ENCODE data around the gene ZNF236.

DNA sequence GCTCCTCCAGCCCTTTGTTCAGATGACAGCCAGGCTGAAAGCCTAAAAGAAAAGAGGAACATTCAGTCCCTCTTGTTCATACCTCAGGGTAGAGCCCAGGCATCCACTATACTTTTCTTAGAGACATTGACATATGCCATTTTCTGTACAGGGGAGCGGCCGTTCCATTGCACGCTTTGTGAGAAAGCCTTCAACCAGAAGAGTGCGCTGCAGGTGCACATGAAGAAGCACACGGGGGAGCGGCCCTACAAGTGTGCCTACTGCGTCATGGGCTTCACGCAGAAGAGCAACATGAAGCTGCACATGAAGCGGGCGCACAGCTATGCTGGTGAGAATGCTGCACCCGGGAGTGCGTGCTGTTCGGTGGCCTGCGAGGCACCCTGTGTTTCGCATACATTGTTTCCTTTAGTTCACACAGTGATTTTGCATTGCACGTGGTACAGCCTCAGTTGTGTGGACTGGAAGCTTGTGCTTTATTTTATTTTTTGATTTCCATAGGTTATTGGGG, 138.2 kb downstream of the ZNF236 start:
- TF ChIP-seq, protein P1, sequence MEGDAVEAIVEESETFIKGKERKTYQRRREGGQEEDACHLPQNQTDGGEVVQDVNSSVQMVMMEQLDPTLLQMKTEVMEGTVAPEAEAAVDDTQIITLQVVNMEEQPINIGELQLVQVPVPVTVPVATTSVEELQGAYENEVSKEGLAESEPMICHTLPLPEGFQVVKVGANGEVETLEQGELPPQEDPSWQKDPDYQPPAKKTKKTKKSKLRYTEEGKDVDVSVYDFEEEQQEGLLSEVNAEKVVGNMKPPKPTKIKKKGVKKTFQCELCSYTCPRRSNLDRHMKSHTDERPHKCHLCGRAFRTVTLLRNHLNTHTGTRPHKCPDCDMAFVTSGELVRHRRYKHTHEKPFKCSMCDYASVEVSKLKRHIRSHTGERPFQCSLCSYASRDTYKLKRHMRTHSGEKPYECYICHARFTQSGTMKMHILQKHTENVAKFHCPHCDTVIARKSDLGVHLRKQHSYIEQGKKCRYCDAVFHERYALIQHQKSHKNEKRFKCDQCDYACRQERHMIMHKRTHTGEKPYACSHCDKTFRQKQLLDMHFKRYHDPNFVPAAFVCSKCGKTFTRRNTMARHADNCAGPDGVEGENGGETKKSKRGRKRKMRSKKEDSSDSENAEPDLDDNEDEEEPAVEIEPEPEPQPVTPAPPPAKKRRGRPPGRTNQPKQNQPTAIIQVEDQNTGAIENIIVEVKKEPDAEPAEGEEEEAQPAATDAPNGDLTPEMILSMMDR (conservative IDR thresholded peaks at IDR 0.05; ENCODE audit: low read length) = peak; percentile 56
- no peak for TF ChIP-seq EZH2phosphoT487 (IDR thresholded peaks at IDR 0.05; ENCODE audit: borderline replicate concordance, low read depth, low read length)
